Right lobe of liver (tissue), 6 donors: ENCODE measurements around the gene GFAP. TPM values are rescaled to one million over a fixed set of nuclear protein-coding genes. Genes with fewer than 3 reads are reported as not detected.

Source experiments
- ATAC-seq, 4 donors: fragments of 200-7000 bp; cut with Tn5 transposase; one replicate each; pipeline ENCODE4 v1.9.1; 2020; ENCODE audit warnings: mild to moderate bottlenecking in 4 of 4, moderate library complexity in 4 of 4
- DNase-seq, 3 donors: peaks; one replicate each; pipeline ENCODE4 v3.0.0-alpha.2; 2020
- H3K27ac ChIP-seq, 3 donors: fragments of 200-600 bp; one replicate each; pipeline ENCODE4 v1.8.0; 2022
- H3K27me3 ChIP-seq, 2 donors: fragments of 200-600 bp; one replicate each; pipeline ENCODE4 v1.8.0; 2022
- H3K36me3 ChIP-seq, 4 donors: fragments of 200-600 bp; sonication (generic) in 1 of 4; one replicate each; pipeline versions ENCODE4 v1.5.1 to v1.8.0; 2017 to 2022; ENCODE audit warnings: control low read depth in 1 of 4
- H3K4me1 ChIP-seq, 4 donors: fragments of 200-600 bp; sonication (generic) in 1 of 4; one replicate each; pipeline versions ENCODE4 v1.5.1 to v1.8.0; 2017 to 2022; ENCODE audit warnings: control low read depth in 1 of 4
- H3K4me3 ChIP-seq, 3 donors: fragments of 200-600 bp; one replicate each; pipeline ENCODE4 v1.8.0; 2022
- H3K9me3 ChIP-seq, 4 donors: fragments of 200-600 bp; sonication (generic) in 1 of 4; one replicate each; pipeline versions ENCODE4 v1.5.1 to v1.8.0; 2017 to 2022; ENCODE audit warnings: control low read depth in 1 of 4
- POLR2A ChIP-seq: fragments of 450-650 bp; IDR thresholded peaks from one replicate; pipeline ENCODE4 v1.6.1; 2017; ENCODE audit warnings: antibody characterized with exemption, mild to moderate bottlenecking
- WGBS: methylation state at CpG from one replicate; pipeline ENCODE4 v1.1.6; 2018; ENCODE audit warnings: low coverage, low lambda C conversion rate; ENCODE audit not compliant: insufficient coverage; ENCODE audit errors: missing lambda C conversion rate; 5-methylcytosine and 5-hydroxymethylcytosine counted together
- intact Hi-C, 2 donors: fragments of 100-400 bp; cut with DNase I; formaldehyde crosslinking; loops; one replicate each; pipeline versions ENCODE4 v1.11.2 to v1.14.1; 2022
- total RNA-seq, 6 experiments: library from RNA; depleted of rRNA in 2 of 6; stranded (reverse); fragments of >200 nt in 2 of 6; fragmentation: NEBNext Ultra II Directional in 3 of 6; extraction: Animal tissue kit (Norgen Biotek cat#: 25700) in 3 of 6; gene quantifications; one replicate each; pipeline versions ENCODE4 v1.1.0 to v1.2.4, GENCODE V29; 2016 to 2023
- TF ChIP-seq, protein P1 (sequence below), 4 donors: fragments of 200-600 bp in 3 of 4; fragments of 450-650 bp in 1 of 4; IDR thresholded peaks; one replicate each; pipeline versions ENCODE4 v1.5.1 to v1.8.0; 2016 to 2022; ENCODE audit warnings: antibody characterized with exemption in 4 of 4, mild to moderate bottlenecking in 2 of 4
- donor health status: DM: no; HTN: yes; CAD: no.
- donor health status: DM: no; HTN: no; CAD: no.
- donor health status: DM: no; HTN: no; CAD: no.
- donor health status: DM: no; HTN: yes; CAD: no.
- donor health status: DM: no; HTN: yes; CAD: no.

GFAP gene
- total RNA-seq, 6 experiments from 2014 or later = 0.18 to 0.50 (median 0.27) TPM

- no peak for ATAC-seq
These were observed 20.7 kb downstream of the GFAP start for GRCh38 chr17:44894642-44895041.

GRCh38 chr17:44892250-44892649 lies 23.1 kb downstream of the GFAP start:
- H3K27me3 ChIP-seq = no peaks in the 10 kb centered on the region
- H3K4me1 ChIP-seq = peaks cover 0 to 6% (median 0%) of the 10 kb centered on the region in 4 donors
- TF ChIP-seq, protein P1, sequence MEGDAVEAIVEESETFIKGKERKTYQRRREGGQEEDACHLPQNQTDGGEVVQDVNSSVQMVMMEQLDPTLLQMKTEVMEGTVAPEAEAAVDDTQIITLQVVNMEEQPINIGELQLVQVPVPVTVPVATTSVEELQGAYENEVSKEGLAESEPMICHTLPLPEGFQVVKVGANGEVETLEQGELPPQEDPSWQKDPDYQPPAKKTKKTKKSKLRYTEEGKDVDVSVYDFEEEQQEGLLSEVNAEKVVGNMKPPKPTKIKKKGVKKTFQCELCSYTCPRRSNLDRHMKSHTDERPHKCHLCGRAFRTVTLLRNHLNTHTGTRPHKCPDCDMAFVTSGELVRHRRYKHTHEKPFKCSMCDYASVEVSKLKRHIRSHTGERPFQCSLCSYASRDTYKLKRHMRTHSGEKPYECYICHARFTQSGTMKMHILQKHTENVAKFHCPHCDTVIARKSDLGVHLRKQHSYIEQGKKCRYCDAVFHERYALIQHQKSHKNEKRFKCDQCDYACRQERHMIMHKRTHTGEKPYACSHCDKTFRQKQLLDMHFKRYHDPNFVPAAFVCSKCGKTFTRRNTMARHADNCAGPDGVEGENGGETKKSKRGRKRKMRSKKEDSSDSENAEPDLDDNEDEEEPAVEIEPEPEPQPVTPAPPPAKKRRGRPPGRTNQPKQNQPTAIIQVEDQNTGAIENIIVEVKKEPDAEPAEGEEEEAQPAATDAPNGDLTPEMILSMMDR (IDR thresholded peaks at IDR 0.05) = no peak
- TF ChIP-seq POLR2A = no peak
- H3K27ac ChIP-seq = no peak overlapping the region
- peaks cover 2 to 17% (median 5%) of the 10 kb centered on the region in 4 donors for H3K36me3 ChIP-seq
- DNase-seq (no peak), ATAC-seq (no peak)
- no peak overlapping the region for H3K4me3 ChIP-seq
- intact Hi-C loops = no loop called here
- H3K9me3 ChIP-seq = no peaks in the 10 kb centered on the region

More at GRCh38 chr17:44894642-44895041, 20.7 kb downstream of the GFAP start:
- H3K36me3 ChIP-seq = peaks cover 2 to 17% (median 5%) of the 10 kb centered on the region in 4 donors
- no peaks in the 10 kb centered on the region for H3K9me3 ChIP-seq
- no peaks in the 10 kb centered on the region for H3K27me3 ChIP-seq
- H3K4me1 ChIP-seq = peaks cover 0 to 12% (median 5%) of the 10 kb centered on the region in 4 donors
- no peak for DNase-seq
- TF ChIP-seq POLR2A = no peak
- TF ChIP-seq, protein P1 (IDR thresholded peaks at IDR 0.05) = no peak
- 95% methylated on average over 4 of the region's 4 CpGs for WGBS
- no peak overlapping the region for H3K4me3 ChIP-seq
- intact Hi-C loops = no loop called here
- H3K27ac ChIP-seq = no peak overlapping the region

DNA sequence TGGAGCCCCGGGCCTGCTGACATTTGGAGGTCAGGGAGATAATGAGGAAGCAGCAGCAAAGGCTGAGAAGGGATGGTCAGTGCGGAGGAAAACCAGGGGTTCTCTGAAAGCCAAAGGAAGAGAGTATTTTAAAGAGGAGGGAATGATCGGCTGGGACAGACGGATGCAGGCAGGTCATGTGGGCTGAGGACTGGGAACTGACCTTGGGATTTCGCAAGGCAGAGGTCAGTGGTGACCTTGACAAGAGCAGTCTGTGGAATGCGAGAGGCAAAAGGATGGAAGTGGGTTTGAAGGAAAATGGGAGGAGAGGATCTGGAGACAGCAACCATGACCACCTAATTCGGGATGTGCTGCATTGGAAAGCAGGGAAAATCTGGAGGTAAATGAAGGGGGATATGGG lies 26.3 kb downstream of the GFAP start:
- Histone ChIP-seq H3K4me1 (peaks cover 0 to 6% (median 0%) of the 10 kb centered on the region in 4 donors), H3K36me3 (peaks cover 6 to 39% (median 17%) of the 10 kb centered on the region in 4 donors), H3K27me3 (no peaks in the 10 kb centered on the region), H3K4me3 (no peak overlapping the region), H3K9me3 (no peaks in the 10 kb centered on the region), H3K27ac (no peak overlapping the region)
- intact Hi-C loops = no loop called here
- 39% methylated on average over 7 of the region's 7 CpGs for WGBS
- TF ChIP-seq, protein P1 (IDR thresholded peaks at IDR 0.05) = no peak
- no peak for TF ChIP-seq POLR2A
- peak; percentile 45 to 65 (median 54) for ATAC-seq
- DNase-seq = no peak

DNA sequence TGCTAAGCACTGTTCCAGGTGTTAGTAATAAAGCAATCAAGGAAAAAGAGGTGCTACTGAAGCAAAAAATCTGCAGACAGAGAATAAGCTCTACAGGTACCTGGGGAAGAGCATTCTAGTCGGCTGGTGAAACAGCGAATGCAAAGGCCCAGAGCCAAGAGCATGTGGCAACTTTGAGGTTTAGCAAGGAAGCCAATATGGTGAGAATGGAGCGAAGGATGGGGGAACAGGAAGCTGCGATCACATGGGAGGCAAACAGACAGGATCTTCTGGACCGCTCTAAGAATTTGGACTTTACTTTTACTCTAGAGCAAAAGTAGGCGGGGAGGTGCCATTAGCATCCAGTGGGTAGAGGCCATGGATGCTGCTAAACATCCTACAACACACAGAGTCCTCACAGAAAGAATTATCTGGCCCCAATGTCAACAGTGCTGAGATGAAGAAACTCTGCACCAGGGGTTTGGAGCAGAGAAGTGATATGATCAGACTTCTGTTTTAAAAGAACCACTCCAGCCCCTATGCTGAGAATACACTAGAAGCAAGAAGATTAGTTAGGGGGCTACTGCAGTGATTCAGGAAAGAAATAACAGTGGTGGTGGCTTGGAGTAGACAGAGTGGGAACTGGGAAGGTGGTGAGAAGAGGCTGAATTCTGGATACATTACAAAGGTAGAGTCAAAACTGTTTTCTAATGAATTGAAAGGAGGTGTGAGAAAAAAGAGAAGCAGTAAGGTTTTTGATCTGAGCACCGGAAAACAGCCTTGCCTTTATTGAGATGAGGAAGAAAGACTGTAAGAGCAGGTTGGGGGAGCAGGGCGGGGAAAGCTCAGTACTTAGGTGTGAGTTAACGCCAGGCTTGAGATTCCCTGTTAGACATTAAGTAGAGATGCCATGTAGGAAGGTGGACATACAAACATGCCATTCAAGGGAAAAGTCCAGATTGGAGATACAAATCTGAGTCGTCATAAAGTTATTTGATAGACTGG lies 27.0 kb downstream of the GFAP start:
- H3K27ac ChIP-seq = no peak overlapping the region
- H3K27me3 ChIP-seq = no peaks in the 10 kb centered on the region
- H3K4me3 ChIP-seq = no peak overlapping the region
- no peak for DNase-seq
- peak in 1 of 4 donors; percentile 25 for ATAC-seq
- peaks cover 6 to 39% (median 21%) of the 10 kb centered on the region in 4 donors for H3K36me3 ChIP-seq
- H3K9me3 ChIP-seq = no peaks in the 10 kb centered on the region
- WGBS = 58% methylated on average over 8 of the region's 10 CpGs
- no peak for TF ChIP-seq POLR2A
- TF ChIP-seq, protein P1 (IDR thresholded peaks at IDR 0.05) = no peak
- intact Hi-C loops = no loop called here
- peaks cover 0 to 6% (median 0%) of the 10 kb centered on the region in 4 donors for H3K4me1 ChIP-seq
